Measurements from ENCODE around the gene CAMKMT. TPM values are rescaled to one million over a fixed set of nuclear protein-coding genes. Genes with fewer than 3 reads are reported as not detected.
A peak's percentile ranks its signal among the peaks of the same experiment; 100 is the strongest.

Gene CAMKMT
- polyA plus RNA-seq, 3 donors = 4.7 to 7.8 (median 7.0) TPM

GRCh38 chr2:44546459-44547127 lies 184.8 kb downstream of the CAMKMT start:
- H3K4me1 Mint-ChIP-seq = peaks cover 12% of the 10 kb centered on the region
- intact Hi-C loops (cut with micrococcal nuclease) = no loop called here
- Histone ChIP-seq H3K27me3 (ENCODE audit: control insufficient read depth in 2 of 2, insufficient read depth in 2 of 2, low read length in 2 of 2) (no peaks in the 10 kb centered on the region), H3K79me2 (ENCODE audit: insufficient read depth, low read length) (no peaks in the 10 kb centered on the region), H4K20me1 (ENCODE audit: insufficient read depth, low read length) (no peaks in the 10 kb centered on the region), H3K9me3 (replicated peaks in 1 of 2; ENCODE audit: control insufficient read depth in 1 of 2, insufficient read depth in 1 of 2, low read length in 2 of 2) (no peaks in the 10 kb centered on the region), H2AFZ (ENCODE audit: insufficient read depth, low read depth, low read length, poor library complexity, severe bottlenecking) (no peak overlapping the region), H3K36me3 (replicated peaks in 1 of 2; ENCODE audit: control insufficient read depth in 1 of 2, insufficient read depth in 2 of 2, low read length in 2 of 2) (no peaks in the 10 kb centered on the region), H3K27ac (ENCODE audit: low read depth in 1 of 2, low read length in 2 of 2) (no peak overlapping the region), H3K4me1 (ENCODE audit: control insufficient read depth in 1 of 2, insufficient read depth in 2 of 2, low read length in 2 of 2) (peaks cover 0 to 8% of the 10 kb centered on the region in 2 donors), H3K4me3 (replicated peaks in 1 of 3; ENCODE audit: low read depth in 2 of 3, low read length in 3 of 3) (no peak overlapping the region), H3K9ac (ENCODE audit: insufficient read depth, low read length, poor library complexity, severe bottlenecking) (no peak overlapping the region), H3K4me2 (replicated peaks; ENCODE audit: extremely low read depth, low read length, poor library complexity, severe bottlenecking) (no peak overlapping the region)
- peaks cover 0 to 2% (median 0%) of the 10 kb centered on the region in 7 donors for H3K9me3 Mint-ChIP-seq
- H3K36me3 Mint-ChIP-seq = peaks cover 0 to 3% of the 10 kb centered on the region in 2 donors
- WGBS (ENCODE audit: insufficient coverage) = no CpG with 5 or more reads among the region's 2 CpGs
- H3K27ac Mint-ChIP-seq = peak overlapping the region in 1 of 7 donors; percentile 18
- H3K27me3 Mint-ChIP-seq (ENCODE audit: low read depth in 3 of 3) = peaks cover 0 to 2% (median 0%) of the 10 kb centered on the region in 3 donors
- DNase-seq = no peak
- no peak for TF ChIP-seq CTCF (IDR thresholded peaks at IDR 0.05)
- H3K4me3 Mint-ChIP-seq = no peak overlapping the region

GRCh38 chr2:44547718-44548117 lies 186.0 kb downstream of the CAMKMT start:
- Histone ChIP-seq H3K4me1 (ENCODE audit: control insufficient read depth in 1 of 2, insufficient read depth in 2 of 2, low read length in 2 of 2) (peaks cover 0 to 8% of the 10 kb centered on the region in 2 donors), H3K27me3 (ENCODE audit: control insufficient read depth in 2 of 2, insufficient read depth in 2 of 2, low read length in 2 of 2) (no peaks in the 10 kb centered on the region), H3K9me3 (replicated peaks in 1 of 2; ENCODE audit: control insufficient read depth in 1 of 2, insufficient read depth in 1 of 2, low read length in 2 of 2) (no peaks in the 10 kb centered on the region), H4K20me1 (ENCODE audit: insufficient read depth, low read length) (no peaks in the 10 kb centered on the region), H3K9ac (ENCODE audit: insufficient read depth, low read length, poor library complexity, severe bottlenecking) (no peak overlapping the region), H3K4me2 (replicated peaks; ENCODE audit: extremely low read depth, low read length, poor library complexity, severe bottlenecking) (no peak overlapping the region), H3K36me3 (replicated peaks in 1 of 2; ENCODE audit: control insufficient read depth in 1 of 2, insufficient read depth in 2 of 2, low read length in 2 of 2) (no peaks in the 10 kb centered on the region), H3K79me2 (ENCODE audit: insufficient read depth, low read length) (no peaks in the 10 kb centered on the region), H3K4me3 (replicated peaks in 1 of 3; ENCODE audit: low read depth in 2 of 3, low read length in 3 of 3) (no peak overlapping the region), H2AFZ (ENCODE audit: insufficient read depth, low read depth, low read length, poor library complexity, severe bottlenecking) (no peak overlapping the region), H3K27ac (ENCODE audit: low read depth in 1 of 2, low read length in 2 of 2) (no peak overlapping the region)
- no peak for DNase-seq
- Mint-ChIP-seq H3K27me3 (ENCODE audit: low read depth in 3 of 3) (peaks cover 0 to 2% (median 0%) of the 10 kb centered on the region in 3 donors), H3K4me3 (no peak overlapping the region), H3K9me3 (peaks cover 0 to 2% (median 0%) of the 10 kb centered on the region in 7 donors), H3K36me3 (peaks cover 0 to 5% of the 10 kb centered on the region in 2 donors), H3K27ac (no peak overlapping the region), H3K4me1 (peaks cover 12% of the 10 kb centered on the region)
- WGBS (ENCODE audit: insufficient coverage) = no CpG with 5 or more reads among the region's 2 CpGs
- no peak for TF ChIP-seq CTCF (IDR thresholded peaks at IDR 0.05)
- intact Hi-C loops (cut with micrococcal nuclease) = no loop called here
